AG10803 (cell line): ENCODE measurements around the gene UNC13D.

Experiments used
- DNase-seq: peaks from one replicate; pipeline ENCODE4 v3.0.0; 2010; ENCODE audit warnings: low read depth
- H3K4me3 ChIP-seq: 2 replicates; pipeline ENCODE4 v1.5.1; 2011; ENCODE audit warnings: mild to moderate bottlenecking, low read length, control low read depth
- TF ChIP-seq, protein P1 (sequence below): conservative IDR thresholded peaks from 2 replicates; pipeline ENCODE4 v1.5.1; 2011; ENCODE audit warnings: mild to moderate bottlenecking, low read length, control low read depth, inconsistent platforms

The UNC13D gene

DNA sequence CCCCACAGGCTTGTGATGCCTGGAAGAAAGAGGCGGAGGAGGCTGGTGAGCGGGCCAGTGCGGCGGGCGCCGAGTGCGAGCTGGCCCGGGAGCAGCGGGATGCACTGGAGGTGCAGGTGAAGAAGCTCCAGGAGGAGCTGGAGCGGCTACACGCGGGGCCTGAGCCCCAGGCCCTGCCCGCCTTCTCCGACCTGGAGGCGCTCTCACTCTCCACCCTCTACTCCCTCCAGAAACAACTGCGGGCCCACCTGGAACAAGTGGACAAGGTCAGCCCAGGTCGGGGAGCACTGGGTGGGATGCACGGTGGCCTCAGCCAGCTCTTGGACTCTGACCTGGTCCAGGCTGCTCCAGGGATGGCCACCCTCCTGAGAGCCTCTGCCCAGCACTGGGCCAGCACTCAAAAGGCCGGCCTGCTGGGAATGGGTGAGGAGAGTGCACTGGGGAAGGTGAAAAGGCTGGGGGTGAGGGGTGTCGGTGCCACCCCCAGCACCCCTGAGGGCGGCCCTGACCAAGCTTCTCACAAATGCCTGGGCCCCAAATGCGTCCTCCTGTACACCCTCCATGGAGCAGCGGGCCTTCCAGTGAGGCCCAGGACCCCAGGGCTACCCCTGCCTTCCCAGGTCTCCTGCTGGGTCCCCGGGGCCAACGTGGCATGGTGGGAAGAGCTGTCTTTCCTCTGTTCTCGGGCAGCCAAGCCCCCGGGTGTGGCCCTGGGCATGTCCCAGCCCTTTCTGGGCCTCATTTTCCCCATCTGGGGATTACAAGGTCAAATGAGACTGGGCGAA lies 20.8 kb downstream of the UNC13D start:
- TF ChIP-seq, protein P1, sequence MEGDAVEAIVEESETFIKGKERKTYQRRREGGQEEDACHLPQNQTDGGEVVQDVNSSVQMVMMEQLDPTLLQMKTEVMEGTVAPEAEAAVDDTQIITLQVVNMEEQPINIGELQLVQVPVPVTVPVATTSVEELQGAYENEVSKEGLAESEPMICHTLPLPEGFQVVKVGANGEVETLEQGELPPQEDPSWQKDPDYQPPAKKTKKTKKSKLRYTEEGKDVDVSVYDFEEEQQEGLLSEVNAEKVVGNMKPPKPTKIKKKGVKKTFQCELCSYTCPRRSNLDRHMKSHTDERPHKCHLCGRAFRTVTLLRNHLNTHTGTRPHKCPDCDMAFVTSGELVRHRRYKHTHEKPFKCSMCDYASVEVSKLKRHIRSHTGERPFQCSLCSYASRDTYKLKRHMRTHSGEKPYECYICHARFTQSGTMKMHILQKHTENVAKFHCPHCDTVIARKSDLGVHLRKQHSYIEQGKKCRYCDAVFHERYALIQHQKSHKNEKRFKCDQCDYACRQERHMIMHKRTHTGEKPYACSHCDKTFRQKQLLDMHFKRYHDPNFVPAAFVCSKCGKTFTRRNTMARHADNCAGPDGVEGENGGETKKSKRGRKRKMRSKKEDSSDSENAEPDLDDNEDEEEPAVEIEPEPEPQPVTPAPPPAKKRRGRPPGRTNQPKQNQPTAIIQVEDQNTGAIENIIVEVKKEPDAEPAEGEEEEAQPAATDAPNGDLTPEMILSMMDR: no peak
- DNase-seq: no peak
- H3K4me3 ChIP-seq: no peak overlapping the region

DNA sequence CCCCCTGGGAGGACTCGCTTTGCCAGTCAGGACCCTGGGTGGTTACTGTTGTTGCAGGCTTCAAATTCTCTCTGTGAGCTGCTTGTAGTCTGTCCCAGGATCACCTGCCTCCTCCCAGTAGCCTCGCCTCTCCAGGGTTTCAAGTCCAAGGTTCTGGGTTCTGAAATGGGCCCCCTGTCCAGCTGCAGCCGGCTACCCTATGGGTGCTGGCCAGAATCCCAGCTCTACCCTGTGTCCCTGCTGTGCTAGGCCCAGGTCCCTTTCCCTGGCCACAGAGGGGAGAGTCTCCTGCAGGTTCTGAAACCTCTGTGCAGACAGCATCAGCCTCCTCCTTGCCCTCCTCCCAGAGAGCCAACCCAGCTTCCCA lies 21.4 kb downstream of the UNC13D start:
- H3K4me3 ChIP-seq: no peak overlapping the region
- TF ChIP-seq, protein P1: no peak

DNA sequence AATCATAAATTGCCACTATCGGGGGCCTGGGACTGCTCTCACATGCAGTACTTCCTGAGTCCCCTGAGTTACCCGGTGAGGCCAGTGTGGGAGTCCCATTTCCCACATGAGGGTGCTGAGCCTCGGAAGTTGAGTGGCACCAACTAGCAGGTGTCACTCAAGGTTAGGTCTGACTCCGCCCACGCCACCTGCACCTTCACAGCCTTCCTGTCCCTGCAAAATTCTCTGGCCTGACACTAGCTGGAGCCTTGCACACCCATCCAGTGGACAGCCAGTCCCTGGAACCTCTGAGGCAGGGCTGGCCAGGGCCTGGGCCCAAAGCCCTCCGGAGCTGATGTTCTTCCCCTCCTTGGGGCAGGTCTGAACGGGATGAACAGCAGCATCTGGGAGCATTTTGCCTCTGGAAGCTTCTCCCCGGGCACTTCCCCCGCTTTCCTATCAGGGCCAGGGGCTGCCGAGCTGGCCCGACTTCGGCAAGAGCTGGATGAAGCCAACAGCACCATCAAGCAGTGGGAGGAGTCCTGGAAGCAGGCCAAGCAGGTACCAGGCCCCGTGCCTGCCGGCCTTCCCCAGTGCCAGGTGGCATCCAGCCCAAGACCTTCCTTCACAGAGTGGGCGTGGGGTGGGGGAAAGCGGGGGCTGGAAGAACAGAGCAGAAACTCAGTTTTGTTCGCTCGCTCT lies 21.9 kb downstream of the UNC13D start:
- TF ChIP-seq, protein P1: no peak
- H3K4me3 ChIP-seq: no peak overlapping the region
- DNase-seq: no peak

More for the DNA sequence above, 21.4 kb downstream of the UNC13D start:
- no peak for DNase-seq

DNA sequence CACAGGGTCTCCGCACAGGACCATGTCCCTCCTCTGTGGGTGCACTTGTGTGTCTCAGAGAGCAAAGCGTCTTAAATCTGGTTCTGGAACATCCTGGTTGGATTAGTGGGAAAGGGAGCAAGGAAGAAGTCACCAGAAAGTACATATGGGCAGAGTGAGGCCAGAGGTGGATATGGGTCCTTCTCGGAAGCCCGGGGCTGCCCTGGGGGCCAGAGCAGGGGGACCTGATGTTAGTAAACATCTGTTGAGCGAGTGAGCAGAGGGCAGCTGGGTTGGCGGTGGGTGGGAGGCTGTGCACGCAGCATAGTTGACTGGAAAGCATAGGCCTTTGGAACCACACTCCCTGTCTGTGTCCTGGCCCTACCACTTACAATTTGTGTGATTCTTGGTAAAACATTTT lies 22.7 kb downstream of the UNC13D start:
- TF ChIP-seq, protein P1: no peak
- no peak overlapping the region for H3K4me3 ChIP-seq
- no peak for DNase-seq

DNA sequence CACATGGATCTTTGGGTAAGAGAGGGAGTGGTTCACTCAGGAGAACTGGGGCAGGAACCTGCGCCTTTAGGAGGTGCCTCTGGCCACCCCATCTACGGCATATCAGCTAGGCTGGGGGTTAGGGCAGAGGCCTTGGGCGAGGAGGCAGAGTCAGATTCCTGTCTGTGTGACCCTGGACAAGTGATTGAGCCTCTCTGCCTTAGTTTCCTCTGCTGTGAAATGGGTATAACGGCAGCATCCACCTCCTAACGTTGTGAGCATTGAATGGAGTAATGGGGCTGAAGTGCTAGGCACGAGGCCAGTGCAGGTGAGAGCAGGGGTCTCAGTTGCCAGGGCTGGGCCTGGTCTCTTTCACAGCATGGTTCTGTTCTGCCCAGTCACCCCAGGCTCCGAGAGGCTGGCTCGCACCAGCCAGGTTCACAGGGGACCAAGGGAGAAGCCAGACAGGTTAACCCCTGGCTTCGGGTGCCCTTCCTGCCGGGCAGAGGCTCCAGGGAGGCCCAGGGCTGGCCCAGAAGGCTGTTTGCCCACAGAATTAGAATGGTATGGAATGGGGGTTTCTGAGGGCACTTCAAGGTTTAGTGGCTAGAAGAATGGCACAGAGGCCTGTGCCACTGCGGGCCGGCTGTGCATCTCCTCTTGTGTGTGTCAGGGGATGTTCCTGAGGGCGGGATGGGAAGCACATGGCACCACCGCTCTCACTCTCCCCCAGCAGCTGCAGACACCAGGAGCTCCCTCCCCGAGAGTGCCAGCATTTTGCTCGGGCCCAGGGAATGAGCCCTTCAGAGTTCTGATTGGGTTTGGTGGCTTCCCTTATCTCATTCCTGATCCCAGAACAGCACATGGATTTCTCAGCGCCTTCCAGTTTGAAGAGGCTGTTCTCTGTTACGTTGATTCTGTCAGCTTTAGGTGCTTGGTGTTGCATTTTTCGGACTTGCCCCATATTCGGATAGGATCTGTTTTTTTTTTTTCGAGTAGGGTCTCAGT lies 23.8 kb downstream of the UNC13D start:
- TF ChIP-seq, protein P1: no peak
- no peak for DNase-seq

DNA sequence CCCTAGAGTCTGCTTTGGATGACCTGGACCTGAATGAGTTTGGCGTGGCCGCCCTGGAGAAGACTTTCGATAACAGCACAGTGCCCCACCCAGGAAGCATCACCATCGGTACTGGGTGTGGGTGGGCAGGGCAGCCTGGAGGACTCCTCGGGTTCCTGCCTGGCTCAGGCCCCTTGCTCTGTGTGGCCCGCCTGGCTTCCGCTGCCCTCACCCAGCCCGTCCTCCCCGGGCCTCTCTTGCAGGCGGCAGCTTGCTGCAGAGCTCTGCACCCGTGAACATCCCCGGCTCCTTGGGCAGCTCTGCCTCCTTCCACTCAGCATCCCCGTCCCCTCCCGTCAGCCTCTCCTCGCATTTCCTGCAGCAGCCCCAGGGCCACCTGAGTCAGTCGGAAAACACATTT lies 24.5 kb downstream of the UNC13D start:
- TF ChIP-seq, protein P1: no peak
- DNase-seq: no peak

More for the DNA sequence above, 23.8 kb downstream of the UNC13D start:
- H3K4me3 ChIP-seq: no peak overlapping the region

More for the DNA sequence above, 24.5 kb downstream of the UNC13D start:
- no peak overlapping the region for H3K4me3 ChIP-seq
